NT2/D1 (cell line): ENCODE measurements around the gene FSTL1.

Source experiments
- SUZ12 ChIP-seq: IDR thresholded peaks from 2 replicates; pipeline ENCODE4 v1.6.1; 2011; ENCODE audit not compliant: insufficient read length, insufficient read depth; ENCODE audit errors: extremely low read depth
- YY1 ChIP-seq: IDR thresholded peaks from 2 replicates; pipeline ENCODE4 v1.6.1; 2011; ENCODE audit not compliant: insufficient read length, insufficient read depth
- ZNF274 ChIP-seq: IDR thresholded peaks from 2 replicates; pipeline ENCODE4 v1.6.1; 2011; ENCODE audit warnings: mild to moderate bottlenecking, low read depth, low read length

DNA sequence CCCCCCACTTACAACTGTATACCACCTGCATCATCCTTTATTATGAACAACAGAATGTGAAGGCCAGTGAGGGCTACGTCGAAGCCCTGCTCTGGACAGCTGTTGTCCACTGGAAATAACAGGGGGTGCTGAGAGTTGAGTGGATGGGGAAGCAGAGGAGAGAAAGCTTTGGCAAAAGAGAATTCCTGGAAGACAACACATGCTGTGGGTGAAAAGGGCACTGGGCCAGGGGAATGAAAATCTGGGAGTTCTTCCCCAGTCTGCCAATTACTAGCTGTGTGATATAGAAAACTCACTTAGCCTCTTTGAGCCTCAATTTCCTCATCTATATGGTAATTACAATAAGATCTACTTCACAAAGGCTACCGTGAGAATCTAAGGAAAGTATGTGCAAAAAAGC lies 40.7 kb downstream of the FSTL1 start:
- TF ChIP-seq SUZ12 (no peak), YY1 (no peak), ZNF274 (no peak)
